Measurements from ENCODE around the gene RAD18.

RAD18 gene

GRCh38 chr3:8985411-8985831 is 22.1 kb upstream of the RAD18 start:
- DNase-seq = no peak

- DNase-seq = no peak
Observed at GRCh38 chr3:8984526-8984925, 21.3 kb upstream of the RAD18 start.

- no peak for DNase-seq
Observed at GRCh38 chr3:8984081-8984480, 20.8 kb upstream of the RAD18 start.

- DNase-seq = no peak
Observed at GRCh38 chr3:8983591-8983990, 20.3 kb upstream of the RAD18 start.

- DNase-seq = no peak
Observed at GRCh38 chr3:8983026-8983425, 19.8 kb upstream of the RAD18 start.

- DNase-seq = no peak
Observed at GRCh38 chr3:8982509-8982908, 19.2 kb upstream of the RAD18 start.

- no peak for DNase-seq
Observed at GRCh38 chr3:8981700-8982099, 18.4 kb upstream of the RAD18 start.

- no peak for DNase-seq
Observed at GRCh38 chr3:8981296-8981695, 18.0 kb upstream of the RAD18 start.

- no peak for DNase-seq
Observed at GRCh38 chr3:8980756-8981257, 17.5 kb upstream of the RAD18 start.

GRCh38 chr3:8979262-8979661 is 16.0 kb upstream of the RAD18 start:
- no peak for DNase-seq

- DNase-seq = no peak
Observed at GRCh38 chr3:8978551-8978950, 15.3 kb upstream of the RAD18 start.

- DNase-seq = no peak
Observed at GRCh38 chr3:8976540-8977182, 13.4 kb upstream of the RAD18 start.

- DNase-seq = no peak
Observed at GRCh38 chr3:8975081-8976020, 12.1 kb upstream of the RAD18 start.

GRCh38 chr3:8974458-8974857 is 11.2 kb upstream of the RAD18 start:
- DNase-seq = no peak

- no peak for DNase-seq
Observed at GRCh38 chr3:8972639-8973038, 9.4 kb upstream of the RAD18 start.

- no peak for DNase-seq
Observed at GRCh38 chr3:8970971-8971589, 7.8 kb upstream of the RAD18 start.

GRCh38 chr3:8969241-8969640 is 6.0 kb upstream of the RAD18 start:
- DNase-seq = no peak

- no peak for DNase-seq
Observed at GRCh38 chr3:8968375-8968882, 5.2 kb upstream of the RAD18 start.

GRCh38 chr3:8967553-8967952 is 4.3 kb upstream of the RAD18 start:
- no peak for DNase-seq

- no peak for DNase-seq
Observed at GRCh38 chr3:8966820-8967348, 3.6 kb upstream of the RAD18 start.

GRCh38 chr3:8966150-8966819 is 3.0 kb upstream of the RAD18 start:
- no peak for DNase-seq

Data from DMS153 (cell line).